ENCODE data around the gene FAM170B.

The FAM170B gene

GRCh38 chr10:49096890-49097445, 36.9 kb downstream of the FAM170B start:
- no peak for DNase-seq

DNA sequence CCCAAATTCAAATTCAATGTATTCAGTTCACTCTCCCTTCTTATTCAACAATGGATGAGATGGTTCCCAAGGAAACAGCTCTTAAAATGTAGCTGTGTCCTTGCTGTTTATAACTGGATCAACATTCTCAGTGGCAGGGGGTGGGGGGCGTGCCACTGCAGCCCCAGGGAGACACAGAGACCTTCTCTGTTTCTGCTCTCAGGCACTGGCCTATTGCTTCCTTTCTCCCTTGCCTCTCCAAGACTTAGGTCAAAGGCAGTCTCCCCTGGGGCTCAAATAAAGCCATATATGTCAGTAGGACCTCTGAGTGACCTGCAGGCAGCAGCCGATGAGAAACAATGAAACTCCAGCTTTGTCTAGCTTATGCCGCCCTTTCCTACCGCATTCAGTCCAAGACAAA, 39.2 kb downstream of the FAM170B start:
- DNase-seq, result no peak

DNA sequence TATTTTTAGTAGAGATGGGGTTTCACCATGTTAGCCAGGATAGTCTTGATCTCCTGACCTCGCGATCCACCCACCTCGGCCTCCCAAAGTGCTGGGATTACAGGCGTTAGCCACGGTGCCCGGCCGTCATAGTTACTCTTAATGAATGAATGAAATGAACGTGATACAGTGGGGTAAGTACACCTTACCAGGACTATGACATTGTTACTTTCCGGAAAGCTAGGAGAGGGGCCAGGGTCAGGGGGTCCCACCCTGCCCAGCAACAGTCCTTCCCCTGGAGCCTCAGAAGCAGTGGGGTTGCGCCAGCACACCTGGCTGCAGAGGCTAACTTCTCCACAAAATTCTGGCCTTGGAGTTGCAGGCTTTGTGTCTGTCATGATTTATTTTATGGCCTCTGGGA, 39.9 kb downstream of the FAM170B start:
- DNase-seq, result no peak

DNA sequence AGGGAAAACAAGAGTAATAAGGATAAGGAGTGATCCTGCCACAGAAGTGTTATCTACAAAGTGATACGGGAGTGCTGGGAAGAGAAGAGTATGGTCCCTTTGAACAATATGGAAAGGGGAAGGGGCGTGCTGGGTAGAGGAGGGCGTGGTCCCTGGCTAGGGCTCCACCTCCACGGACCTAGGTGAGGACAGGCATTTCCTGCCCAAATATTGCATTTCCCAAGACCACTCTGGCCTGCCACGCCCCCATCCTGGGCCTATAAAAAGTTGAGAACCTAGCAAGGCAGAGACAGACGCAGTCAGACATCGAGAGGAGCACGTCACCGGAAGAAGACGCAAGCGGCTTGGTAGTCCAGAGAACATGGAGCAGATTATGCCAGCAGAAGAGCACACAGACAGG, 41.3 kb downstream of the FAM170B start:
- DNase-seq, result no peak

DNA sequence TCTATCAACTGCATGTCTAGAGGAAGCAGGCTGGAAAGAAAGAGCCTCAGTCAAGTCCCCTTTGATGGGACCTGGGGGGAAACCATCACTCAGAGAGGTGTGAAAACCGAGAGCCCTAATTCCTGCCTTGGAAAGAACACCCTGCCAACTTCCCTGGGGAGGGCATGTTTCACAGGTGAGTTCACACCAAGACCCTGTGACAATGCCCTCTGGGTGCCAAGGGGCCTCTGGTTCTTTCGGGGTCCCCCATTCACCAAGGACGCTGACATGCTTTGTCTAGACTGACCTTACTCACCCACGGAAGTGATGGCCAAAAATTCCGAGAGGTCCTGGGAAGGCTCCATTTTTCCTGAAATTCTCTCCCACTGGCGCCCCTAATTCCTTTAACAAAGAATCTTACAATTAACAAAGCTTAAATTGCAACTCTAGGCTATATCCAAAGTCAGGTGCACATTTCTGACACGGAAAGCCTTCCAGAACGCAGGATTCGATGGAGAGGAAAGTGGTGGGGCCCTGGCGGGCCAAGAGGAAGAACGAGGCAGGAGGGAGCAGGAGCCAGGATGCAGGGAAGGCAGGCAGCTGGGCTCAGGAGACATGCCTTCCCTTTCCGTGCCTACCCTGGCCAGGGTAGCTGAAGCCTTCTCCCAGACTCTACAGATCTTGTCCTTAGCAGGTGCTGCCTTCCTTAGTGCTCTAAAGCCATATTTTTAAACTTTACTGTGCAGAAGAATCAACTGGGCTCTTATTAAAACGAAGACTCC, 42.2 kb downstream of the FAM170B start:
- DNase-seq, result no peak

DNA sequence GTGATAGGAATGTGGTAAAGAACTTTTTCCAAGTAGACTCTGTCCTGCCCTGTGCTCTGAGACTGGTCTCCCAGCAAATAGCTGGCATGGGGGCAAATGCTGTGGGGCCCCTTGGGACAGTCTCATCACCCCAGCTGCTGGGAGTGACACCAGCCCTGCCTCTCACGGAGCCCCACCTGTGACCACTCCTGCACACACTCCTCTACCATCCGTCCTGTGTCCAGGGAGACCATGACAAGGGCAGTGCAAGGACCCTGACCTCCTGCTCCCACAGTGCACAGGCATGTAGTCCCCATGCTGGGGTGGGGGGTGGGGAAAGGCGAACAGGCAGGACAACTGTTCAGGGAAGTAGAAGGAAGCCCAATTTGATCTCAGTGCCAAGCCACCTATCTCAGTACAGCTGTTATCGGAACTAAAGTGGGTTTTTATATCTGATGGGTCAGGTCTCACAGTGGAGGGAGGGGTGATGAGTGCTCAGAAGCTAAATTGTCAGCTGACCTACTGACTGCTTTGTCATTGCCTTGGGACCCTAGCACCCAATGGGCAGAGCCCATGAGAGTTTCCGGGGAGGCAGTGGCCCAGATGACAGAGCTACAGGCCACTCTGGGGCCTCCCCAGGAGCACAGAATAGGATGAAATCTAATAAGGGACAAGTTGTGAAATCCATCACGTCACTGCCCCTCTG, 43.0 kb downstream of the FAM170B start:
- no peak for DNase-seq

- no peak for DNase-seq
These were observed 43.6 kb downstream of the FAM170B start for GRCh38 chr10:49090189-49090575.

- no peak for DNase-seq
These were observed 44.1 kb downstream of the FAM170B start for GRCh38 chr10:49089557-49090188.

- DNase-seq, result no peak
These were observed 44.7 kb downstream of the FAM170B start for GRCh38 chr10:49089152-49089551.

DNA sequence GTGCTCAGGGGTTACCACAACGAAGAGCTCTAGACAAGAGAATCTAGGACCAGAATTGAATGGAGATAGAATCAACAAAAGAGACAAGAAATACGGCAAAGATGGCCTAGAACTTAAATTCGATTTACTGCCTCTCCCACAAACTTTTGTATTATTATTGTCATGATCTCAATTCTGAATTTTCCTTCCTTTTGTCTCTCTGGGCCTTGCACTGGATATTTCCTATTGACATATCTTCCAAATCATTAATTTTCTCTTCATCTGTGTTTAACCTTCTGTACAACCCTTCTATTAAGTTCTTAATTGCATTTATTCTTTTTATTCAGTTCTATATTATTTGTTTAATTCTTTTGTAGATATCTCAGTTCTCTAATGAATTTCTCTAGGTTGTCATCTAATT, 46.9 kb downstream of the FAM170B start:
- DNase-seq, result no peak

DNA sequence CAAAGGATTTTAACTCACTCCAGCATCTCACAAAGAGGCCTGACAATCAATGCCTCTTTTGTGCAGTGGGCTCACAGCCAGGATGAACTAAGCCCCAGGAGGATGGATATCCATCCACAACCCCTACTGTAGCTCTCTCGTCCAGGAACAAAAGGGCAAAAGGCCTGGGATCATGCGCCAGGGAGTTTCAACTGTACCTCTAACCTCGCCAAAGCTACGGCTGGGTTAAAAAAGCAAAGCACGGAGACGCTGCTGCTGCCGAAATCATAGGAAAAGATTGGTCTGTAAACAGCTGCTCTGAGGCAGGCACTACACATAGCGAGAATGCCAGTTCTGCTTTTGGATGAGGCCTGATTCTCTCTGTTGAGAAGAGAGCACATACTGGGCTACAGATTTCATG, 50.6 kb downstream of the FAM170B start:
- DNase-seq, result no peak

DNA sequence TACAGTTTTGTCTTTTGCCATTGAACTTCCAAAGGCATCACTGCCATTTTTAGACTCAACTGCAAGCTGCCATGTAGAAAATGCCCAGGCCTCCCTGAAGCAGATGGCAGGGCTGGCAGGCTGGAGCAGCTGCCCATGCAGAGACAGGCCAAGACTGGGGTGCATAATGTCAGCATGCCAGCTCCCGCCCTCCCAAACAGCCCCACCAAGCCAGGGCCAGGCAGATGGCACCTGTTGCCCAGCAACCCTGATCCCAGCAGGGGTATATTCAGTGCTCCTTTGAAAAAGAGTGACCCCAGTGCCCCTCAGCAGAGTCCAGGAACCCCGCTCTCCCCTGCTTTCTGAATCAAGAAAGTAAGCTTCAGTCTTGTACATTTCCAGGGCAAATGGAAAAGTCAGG, 51.1 kb downstream of the FAM170B start:
- DNase-seq, result no peak

- no peak for DNase-seq
These were observed 52.1 kb downstream of the FAM170B start for GRCh38 chr10:49081547-49082275.
